Measurements from ENCODE around the gene ZNF581. TPM values are rescaled to one million over a fixed set of nuclear protein-coding genes. Genes with fewer than 3 reads are reported as not detected.

The ZNF581 gene
- total RNA-seq, 1 donor from 2014 or later, result 16.3 TPM

DNA sequence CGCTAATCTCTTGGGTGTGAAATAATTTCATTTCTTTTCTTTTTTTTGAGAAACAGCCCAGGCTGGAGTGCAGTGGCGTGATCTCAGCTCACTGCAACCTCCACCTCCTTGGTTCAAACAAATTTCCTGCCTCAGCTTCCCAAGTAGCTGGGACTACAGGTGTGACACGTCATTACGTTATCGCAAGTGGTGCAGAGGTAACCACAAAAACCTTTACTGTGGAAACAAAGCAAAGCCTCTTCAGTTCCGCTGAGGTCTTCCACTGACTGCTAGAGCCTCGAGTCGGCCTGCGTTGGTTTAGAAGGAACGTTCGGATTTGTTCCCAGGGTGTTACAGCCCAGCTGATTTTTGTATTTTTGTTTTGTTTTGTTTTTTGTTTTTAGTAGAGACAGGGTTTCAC is 17.1 kb upstream of the ZNF581 start:
- DNase-seq, result no peak

DNA sequence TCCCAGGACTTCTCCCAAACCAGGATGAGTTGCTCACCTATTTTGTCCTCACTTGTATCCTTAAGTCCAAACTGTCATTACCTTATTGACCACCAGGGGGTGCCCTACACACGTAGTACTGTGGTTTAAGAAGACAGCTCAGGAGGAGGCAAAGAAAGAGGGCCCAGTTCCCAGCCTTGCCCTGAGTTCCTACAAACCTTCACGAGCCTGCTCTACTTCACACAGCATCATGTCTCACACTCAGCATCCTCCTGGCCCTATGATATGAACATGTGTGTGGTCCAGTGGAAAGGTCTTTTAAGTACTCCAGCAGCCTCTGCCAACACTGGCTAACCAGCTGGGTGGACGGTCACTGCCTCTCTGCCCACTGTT is 11.0 kb upstream of the ZNF581 start:
- peak; percentile 96 for DNase-seq

DNA sequence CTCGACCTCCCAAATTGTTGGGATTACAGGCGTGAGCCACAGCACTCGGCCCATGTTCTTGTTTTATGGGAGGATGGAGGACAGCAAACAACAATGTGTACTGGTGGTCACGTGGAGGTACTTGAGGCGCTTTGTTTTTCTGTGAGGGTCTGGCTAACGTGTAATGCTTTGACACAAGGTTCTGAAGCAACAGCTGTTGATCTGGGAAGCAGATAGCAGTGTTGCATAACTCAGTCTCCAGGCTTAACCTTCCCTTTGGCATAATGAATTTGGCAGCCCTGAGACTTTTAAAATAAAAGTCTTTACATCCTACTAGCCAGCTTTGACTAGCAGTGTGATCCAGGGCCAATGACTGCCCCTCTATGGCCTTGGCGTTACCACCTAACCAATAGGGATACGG is 9.6 kb upstream of the ZNF581 start:
- no peak for DNase-seq

DNA sequence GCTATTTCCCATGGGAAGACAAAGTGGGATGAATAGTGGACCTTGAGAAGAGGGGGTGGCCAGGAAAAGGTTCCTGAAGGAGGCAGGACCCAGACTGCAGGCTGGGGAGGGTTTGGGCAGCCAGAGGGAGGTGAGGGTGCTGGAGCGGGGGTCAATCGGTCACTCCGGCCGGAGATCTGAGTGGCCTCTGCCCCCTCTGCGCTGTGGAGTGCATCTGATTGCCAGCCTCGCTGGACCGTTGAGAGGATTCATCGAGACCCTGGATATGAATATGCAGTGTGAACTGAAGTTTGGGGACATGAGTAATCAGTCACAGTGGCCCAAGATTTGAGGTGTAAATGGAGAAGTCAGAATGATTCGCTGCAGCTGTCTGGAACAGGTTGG is 8.1 kb upstream of the ZNF581 start:
- no peak for DNase-seq

DNA sequence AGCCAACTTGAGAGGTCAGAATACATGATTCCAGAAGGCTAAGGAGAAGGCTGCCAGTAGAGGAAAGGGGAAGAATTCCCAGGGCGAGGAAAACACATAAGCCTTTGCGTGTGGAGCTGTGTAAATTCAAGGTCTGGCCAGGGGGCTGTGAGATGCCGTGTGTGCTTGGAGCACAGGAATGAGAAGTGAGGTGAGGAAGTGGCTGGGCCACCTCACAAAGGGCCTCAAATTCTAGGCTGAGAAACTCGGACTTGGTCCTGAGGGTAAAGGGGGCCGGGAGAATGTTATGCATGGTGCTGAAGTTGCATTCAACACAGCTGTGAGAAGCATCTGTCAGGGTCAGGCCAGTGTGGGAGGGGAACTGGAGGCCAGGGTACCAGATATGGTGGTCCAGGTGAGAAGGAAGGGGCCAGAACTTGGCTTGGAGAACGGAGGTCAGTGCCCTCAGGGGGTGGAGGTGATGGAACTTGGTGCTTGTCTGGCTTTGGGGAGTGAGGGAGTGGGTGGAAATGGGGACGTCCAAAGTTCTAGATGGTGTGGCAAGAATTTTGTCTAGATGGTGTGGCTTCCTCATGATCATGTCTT is 7.5 kb upstream of the ZNF581 start:
- DNase-seq, result no peak

DNA sequence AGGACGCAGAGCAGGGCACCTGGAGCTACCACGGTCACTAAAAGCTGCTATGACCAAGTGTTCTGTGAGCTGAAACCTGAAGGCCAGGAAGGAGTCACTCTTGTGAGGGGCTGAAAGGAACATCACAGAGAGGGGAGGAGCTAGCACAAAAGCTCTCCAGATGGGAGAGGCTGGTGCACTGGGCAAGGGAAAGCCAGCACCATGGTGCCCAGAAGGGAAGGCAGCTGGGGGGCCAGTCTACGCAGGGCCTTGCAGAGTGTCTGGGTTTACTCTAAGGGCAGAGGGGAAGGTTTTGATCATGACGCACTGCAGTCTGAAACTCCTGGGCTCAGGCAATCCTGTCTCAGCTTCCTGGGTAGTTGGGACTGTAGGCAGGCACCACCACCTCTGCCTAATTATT is 6.7 kb upstream of the ZNF581 start:
- no peak for DNase-seq

DNA sequence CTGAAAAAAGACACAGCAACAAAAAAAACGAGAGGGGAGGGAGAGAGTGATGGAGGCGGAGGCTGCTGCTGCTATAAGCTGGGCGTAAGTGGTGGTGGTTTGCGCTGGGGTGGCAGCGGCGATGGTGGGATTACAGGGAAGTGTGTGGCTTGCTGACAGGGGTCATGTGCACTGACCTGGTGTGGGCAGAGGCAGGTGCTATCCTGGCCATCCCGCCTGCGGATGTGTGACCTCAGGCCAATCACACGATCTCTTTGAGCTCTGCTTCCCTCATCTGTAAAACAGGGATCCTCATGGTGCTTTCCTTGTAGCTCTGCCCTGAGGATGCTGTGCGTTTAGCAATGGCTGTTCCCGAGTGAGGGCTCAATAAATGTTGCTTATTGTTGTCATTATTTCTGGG is 5.9 kb upstream of the ZNF581 start:
- DNase-seq, result no peak

DNA sequence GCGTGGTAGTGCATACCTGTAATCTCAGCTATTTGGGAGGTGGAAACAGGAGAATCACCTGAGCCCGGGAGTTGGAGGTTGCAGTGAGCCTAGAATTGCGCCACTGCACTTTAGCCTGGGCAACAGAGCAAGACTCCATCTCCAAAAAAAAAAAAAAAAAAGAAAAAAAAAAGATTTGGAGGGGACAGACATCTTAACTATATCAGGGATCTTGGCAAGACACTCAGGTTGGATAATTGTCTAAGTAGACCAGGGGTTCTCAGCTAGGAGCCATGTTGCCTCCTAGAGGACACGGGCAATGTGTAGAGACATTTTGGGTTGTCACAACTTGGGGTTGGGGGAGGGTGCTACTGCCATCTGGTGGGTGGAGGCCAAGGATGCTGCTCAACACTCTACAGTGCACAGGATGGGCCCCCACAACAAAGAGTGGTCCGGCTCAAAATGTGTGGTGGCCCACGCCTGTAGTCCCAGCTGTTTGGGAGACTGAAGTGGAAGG is 4.5 kb upstream of the ZNF581 start:
- DNase-seq, result no peak

DNA sequence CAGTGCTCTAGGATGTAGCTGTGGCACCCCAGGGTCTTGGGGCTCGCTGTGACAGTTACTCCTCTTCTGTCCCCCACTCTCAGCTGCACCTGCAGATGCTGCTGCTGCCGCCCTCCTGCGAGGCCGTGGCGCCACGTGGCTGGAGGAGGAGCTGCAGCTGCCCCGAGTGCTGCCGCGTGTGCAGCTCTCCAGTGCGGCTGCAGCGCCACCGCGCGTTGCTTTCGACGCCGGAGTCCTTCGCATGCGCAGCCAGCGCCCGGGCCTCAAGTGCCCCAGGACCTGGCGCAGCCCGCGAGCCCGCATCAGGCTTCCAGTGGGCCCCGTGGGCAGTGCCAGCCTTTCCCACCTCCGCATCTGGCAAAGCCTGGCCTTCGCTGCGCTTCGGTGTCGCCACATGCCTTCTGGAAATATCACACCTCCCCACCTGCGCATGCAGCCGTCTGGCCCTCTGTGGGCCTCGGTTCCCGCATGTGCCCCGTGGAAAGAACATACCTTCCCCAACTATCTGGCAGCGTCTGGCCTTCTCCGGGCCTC is 3.3 kb upstream of the ZNF581 start:
- DNase-seq, result peak; percentile 79

DNA sequence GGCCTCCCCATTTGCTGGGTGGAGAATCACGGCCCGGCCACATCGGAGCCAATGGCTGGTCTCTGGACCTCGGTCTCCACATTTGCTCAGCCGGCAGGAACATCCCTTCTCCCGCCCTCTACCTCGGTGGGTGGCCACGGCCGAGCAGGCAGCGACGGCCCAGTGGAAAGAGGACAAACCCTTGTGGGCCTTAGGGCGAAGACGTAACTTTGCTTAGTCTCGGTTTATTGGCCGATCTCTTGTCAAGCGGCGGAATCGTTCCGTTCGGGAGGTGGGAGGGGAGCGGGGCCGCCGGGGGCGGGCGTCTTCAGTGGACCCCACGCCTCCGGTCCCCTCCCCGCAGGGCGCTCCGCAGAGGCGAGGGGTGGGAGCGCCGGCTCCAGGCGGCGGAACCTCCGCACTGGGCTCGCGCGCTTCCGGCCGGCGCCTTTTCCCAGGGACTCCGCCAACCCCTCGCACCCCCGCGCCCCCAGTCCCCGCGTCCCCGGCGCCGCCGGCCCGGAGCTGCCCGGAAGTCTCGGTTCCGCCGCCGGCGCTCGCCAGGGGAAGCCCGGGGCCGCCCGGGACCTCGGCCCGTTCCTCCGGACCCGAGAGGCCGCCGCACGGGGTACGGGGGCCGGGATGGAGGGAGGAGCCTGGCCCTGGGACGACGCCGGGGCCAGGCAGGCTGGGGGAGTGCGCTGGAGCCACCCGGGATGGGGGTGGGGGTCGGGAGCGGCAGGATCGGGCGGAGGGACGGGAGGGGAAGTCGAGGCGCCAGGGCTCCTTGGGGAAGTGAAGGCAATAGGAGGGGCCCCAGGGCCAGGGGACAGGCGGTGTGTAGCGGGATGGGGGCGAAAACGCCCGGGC is 2.6 kb upstream of the ZNF581 start, which contains the start of gene ZNF580:
Gene ZNF580 (plus strand): TSS at position 426 of the 849 bp plus-strand sequence. CDS start 1,507 bp downstream, outside the sequence.
- peak; percentile 83 for DNase-seq

DNA sequence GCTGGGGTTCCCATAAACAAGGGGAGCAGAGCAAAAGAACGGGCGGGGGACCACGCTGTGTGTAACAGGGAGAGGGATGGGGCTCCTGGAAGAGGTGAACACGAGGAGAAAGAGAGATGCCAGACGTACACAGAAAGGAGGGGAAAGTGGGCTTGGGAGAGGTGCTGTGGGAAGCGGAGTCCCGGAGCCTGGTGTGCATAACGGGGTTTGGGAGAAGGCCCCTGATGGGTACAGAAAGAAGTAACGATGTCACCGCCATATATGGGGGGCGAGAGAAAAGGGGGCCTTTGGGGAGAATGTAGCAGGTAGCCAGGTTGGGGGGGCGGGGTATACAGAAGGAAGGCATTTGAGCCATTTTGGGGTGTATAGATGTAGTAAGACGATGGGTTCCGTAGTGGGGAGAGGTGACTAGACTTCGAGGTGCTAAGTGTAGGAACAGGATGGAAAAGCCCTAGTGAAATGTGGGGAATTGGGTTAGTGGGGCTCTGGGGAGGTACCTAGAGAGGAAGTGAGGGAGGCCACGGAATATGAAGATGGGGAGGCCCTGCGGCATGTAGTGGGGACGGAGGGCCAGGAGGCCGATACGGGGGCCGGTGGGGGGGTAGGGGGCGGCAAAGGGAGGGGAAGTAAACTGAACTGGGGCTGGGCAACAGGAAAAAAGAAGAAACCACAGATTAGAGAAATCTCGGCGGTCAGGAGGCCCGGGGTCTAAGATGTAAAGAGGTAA is 1.9 kb upstream of the ZNF581 start:
- DNase-seq, result no peak

DNA sequence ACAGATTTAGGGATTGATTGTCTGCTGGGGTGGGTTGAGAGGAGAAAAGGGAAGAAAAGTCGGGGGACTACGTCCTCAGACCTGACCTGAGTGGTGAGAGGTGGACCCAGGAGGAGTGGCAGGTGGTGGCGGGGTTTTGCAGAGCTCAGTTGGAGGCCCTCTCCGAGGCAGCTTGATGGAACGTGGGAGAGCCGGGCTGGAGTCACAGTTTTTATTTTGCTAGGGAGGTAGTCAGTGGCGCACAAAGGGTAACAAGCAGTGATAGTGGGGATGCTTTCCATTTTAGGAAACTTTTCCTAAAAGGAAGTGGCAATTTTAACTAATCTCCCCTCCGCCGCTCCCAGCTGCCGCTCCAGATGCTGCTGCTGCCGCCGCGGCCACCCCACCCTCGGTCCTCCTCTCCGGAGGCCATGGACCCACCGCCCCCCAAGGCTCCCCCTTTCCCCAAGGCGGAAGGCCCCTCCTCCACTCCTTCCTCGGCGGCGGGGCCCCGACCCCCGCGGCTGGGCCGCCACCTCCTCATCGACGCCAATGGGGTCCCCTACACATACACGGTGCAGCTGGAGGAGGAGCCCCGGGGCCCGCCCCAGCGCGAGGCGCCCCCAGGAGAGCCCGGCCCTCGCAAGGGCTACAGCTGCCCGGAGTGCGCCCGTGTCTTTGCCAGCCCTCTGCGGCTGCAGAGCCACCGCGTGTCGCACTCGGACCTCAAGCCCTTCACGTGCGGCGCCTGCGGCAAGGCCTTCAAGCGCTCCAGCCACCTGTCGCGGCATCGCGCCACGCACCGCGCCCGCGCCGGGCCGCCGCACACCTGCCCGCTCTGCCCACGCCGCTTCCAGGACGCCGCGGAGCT is 1.1 kb upstream of the ZNF581 start:
- no peak for DNase-seq

DNA sequence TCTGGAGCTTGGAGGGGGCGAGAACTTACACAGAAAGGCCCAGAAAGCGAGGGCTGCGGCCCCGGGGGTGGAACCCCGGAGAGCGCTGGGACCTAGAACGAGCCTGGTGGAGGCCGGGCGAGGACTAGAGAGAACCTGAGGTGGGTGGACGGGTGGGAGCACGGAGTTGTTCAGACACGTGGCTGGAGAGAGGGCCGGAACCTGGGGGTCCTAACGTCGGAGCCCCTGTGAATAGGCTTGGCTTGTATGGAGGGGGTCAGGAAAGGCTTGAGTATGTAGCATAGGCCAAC is 383 bp downstream of the ZNF581 start:
- DNase-seq, result no peak

DNA sequence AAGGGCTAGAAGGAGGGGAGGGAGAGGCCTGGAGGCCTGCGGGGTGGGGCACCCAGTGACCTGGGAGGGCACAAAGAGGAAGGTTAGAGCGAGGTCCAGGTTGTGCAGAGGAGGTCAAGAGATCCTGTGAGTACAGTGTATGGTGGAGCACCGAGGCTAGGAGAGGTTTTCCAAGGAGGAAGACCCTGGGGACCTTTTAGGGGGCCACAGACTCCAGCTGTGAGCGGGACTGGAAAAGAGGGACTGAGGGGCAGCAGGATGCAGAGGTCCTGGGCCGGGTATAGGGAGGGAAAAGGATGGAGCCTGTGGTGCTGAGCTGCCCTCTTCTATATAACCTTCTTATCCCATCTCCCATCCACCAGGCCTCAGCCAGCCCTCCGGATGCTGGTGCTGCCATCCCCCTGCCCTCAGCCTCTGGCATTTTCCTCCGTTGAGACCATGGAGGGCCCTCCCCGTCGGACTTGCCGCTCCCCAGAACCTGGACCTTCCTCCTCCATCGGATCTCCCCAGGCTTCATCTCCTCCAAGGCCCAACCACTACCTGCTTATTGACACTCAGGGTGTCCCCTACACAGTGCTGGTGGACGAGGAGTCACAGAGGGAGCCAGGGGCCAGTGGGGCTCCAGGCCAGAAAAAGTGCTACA is 863 bp downstream of the ZNF581 start:
- DNase-seq, result no peak

DNA sequence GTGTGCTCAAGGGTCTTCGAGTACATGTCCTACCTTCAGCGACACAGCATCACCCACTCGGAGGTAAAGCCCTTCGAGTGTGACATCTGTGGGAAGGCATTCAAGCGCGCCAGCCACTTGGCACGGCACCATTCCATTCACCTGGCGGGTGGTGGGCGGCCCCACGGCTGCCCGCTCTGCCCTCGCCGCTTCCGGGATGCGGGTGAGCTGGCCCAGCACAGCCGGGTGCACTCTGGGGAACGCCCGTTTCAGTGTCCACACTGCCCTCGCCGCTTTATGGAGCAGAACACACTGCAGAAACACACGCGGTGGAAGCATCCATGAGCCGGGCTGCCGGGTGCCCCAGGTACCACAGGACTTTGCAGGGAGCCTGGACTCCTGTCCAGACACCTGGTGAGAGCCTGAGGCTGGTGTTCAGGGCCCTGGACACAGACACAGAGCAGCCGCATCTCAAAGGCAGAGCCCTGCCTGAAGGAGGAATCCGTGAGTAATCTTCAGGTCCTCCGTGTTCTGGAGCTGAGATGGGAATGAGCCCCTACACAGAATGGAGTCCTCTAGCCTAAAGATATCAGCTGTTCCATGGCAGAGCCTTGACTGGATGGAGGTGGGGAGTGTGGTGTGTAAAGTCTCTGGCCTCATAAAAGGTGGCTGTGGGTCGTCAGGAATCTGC is 1.5 kb downstream of the ZNF581 start:
- DNase-seq, result no peak

DNA sequence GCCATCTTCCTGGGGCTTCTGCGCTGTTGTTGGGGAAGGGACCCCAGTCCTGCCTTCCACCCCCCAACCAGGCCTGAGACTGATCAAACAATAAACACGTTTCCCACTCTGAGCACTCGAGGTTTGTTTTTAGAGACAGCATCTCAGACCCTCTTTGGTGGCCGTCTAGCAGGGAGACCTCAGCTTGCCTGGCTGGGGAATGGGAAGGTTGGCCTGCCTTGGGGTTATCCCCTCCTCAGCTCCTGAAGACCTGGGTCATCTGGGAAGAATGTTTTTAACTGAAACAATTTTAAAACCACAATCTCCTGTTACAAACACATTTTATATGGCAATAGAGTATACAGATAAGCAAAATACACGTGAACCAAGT is 2.0 kb downstream of the ZNF581 start:
- DNase-seq, result no peak

DNA sequence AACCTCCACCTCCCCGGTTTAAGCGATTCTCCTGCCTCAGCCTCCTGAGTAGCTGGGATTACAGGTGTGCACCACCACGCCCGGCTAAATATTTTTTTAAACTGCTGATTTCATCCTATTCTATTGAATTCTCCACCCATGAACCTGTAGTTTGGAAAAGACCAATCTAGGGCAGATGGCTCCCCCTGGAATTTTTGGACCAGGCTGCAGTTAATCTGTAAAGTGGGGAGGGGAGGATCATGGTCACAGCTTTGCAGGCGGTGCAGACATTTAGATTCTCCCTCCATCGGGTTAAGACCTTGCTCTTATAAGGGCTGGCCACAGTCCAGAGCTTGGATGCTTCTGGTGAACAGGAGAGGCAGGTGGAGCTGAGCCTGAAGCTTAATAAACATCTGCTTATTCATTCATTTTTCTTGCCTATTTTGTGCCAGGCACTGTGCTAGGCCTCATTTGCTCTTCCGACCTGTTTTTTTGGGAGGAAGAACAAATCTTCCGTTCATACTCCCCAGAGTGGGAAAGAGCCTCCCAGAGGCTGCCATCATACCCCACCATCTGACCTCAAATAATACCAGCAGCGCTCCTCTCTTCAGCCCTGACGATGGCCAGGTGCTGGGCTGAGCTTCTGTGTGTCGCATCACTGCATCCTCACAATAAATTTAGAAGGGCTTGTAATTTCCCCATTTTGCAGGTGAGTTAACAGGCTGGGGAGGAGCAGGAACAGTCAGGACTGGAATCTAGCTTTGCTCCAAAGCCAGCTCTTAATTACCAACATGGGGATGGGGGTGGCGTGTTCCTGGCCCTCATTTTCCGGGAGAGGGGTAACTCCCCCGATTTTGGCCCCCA is 3.7 kb downstream of the ZNF581 start:
- no peak for DNase-seq

DNA sequence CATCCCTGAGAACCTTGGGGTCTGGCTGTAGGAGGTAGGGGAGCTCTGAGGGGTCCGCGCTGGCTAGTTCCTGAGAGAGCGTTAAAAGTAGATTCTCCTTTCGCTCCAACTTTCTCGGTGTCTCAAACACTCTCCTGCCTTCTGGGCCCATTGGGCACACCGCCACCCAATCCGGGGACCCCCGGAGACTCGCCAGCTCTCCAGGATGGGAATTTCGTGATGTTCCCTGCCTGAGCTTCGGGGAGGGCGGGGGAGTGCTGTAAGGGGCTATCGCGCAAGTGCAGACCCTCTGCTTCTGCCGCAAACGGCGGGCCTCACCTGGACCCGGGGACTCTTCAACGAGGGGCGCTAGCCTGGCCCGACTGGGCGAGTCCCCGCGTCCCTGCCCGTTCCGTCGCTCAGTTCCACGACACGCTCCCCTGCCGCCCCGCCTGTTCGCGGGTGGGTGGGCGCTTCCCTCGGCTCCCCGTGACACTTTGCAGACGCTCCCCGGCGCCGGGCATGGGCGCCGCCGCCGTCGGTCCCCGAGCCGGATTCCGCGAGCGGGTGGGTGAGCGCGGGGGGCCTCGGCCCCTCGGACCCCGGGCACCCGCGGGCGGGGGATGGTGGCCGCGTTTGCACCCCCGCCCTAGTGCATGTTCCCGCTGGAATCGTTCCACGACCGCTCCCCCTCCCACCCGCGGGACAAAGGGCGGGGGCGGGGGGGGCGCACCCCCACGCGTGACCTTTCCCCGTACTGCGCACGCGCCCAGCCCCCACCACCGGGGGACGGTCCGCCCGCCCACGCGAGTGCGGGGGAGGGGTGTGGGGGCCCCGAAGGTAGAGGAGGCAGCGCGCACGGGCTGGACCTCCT is 4.5 kb downstream of the ZNF581 start, which contains the start of gene CCDC106:
Gene CCDC106 (plus strand): TSS at position 481 of the 853 bp plus-strand sequence. CDS start 835 bp downstream, outside the sequence.
- DNase-seq, result peak; percentile 91

All from tongue (tissue), 2 donors.